CD8-positive, alpha-beta memory T cell (primary cell): ENCODE measurements around the gene CLCNKB. TPM values are rescaled to one million over a fixed set of nuclear protein-coding genes. Genes with fewer than 3 reads are reported as not detected.
A peak's percentile ranks its signal among the peaks of the same experiment; 100 is the strongest.

Source experiments
- CTCF ChIA-PET: fragments of 350-600 bp; sonication (Branson Sonifier 250); formaldehyde crosslinking; loops from one replicate; lab custom pipeline; 2021; ENCODE audit warnings: antibody characterized with exemption; lab: Charles Lee
- POLR2A ChIA-PET: fragments of 350-600 bp; sonication (Branson Sonifier 250); formaldehyde crosslinking; loops from one replicate; lab custom pipeline; 2021; ENCODE audit warnings: antibody characterized with exemption; lab: Charles Lee
- DNase-seq, 5 donors: peaks; one replicate each; pipeline versions ENCODE4 v3.0.0 to v3.0.0-alpha.2; 2020 to 2022; ENCODE audit warnings: mixed read lengths in 1 of 5
- H3K27ac ChIP-seq: one replicate; pipeline ENCODE4 v1.7.0; 2013; ENCODE audit warnings: low read depth, mild to moderate bottlenecking, low read length, moderate library complexity
- H3K27me3 ChIP-seq: 2 replicates; pipeline ENCODE4 v1.7.0; 2013; ENCODE audit warnings: low read length, mild to moderate bottlenecking; ENCODE audit not compliant: insufficient read depth, poor library complexity, severe bottlenecking
- H3K36me3 ChIP-seq: 2 replicates; pipeline ENCODE4 v1.7.0; 2013; ENCODE audit warnings: mild to moderate bottlenecking, low read length, moderate library complexity; ENCODE audit not compliant: insufficient read depth
- H3K4me1 ChIP-seq: 2 replicates; pipeline ENCODE4 v1.7.0; 2013; ENCODE audit warnings: mild to moderate bottlenecking, low read length, moderate library complexity; ENCODE audit not compliant: insufficient read depth
- H3K4me3 ChIP-seq: 2 replicates; pipeline ENCODE4 v1.7.0; 2013; ENCODE audit warnings: mild to moderate bottlenecking, low read length
- H3K9me3 ChIP-seq: 2 replicates; pipeline ENCODE4 v1.7.0; 2013; ENCODE audit warnings: mild to moderate bottlenecking, low read length
- H3K27ac Mint-ChIP-seq, 8 donors: one replicate each; pipeline ENCODE4 v1.8.0; 2020 to 2021; ENCODE audit warnings: mixed read lengths in 8 of 8, mild to moderate bottlenecking in 6 of 8, inconsistent platforms in 3 of 8, moderate library complexity in 3 of 8
- H3K27me3 Mint-ChIP-seq, 2 donors: one replicate each; pipeline ENCODE4 v1.8.0; 2020 to 2021; ENCODE audit warnings: mixed read lengths in 2 of 2, mild to moderate bottlenecking in 1 of 2, moderate library complexity in 1 of 2
- H3K36me3 Mint-ChIP-seq, 3 donors: one replicate each; pipeline ENCODE4 v1.8.0; 2020 to 2021; ENCODE audit warnings: mixed read lengths in 3 of 3, inconsistent platforms in 1 of 3, mild to moderate bottlenecking in 1 of 3
- H3K4me1 Mint-ChIP-seq, 3 donors: one replicate each; pipeline ENCODE4 v1.8.0; 2020 to 2021; ENCODE audit warnings: mixed read lengths in 3 of 3, inconsistent platforms in 1 of 3, mild to moderate bottlenecking in 1 of 3
- H3K4me3 Mint-ChIP-seq, 7 donors: one replicate each; pipeline ENCODE4 v1.8.0; 2020 to 2021; ENCODE audit warnings: mixed read lengths in 7 of 7, mild to moderate bottlenecking in 6 of 7, moderate library complexity in 4 of 7, inconsistent platforms in 2 of 7
- H3K9me3 Mint-ChIP-seq, 5 donors: one replicate each; pipeline ENCODE4 v1.8.0; 2020 to 2022; ENCODE audit warnings: mixed read lengths in 5 of 5, mild to moderate bottlenecking in 3 of 5, moderate library complexity in 2 of 5, inconsistent platforms in 1 of 5
- polyA plus RNA-seq: library from polyadenylated mRNA; unstranded; fragments of 300-500 nt; fragmentation: Illumina TruSeq; gene quantifications from one replicate; pipeline ENCODE4 v1.2.3, GENCODE V29; 2021
- total RNA-seq, 2 experiments: library from RNA; stranded (reverse); gene quantifications; one replicate each; pipeline ENCODE4 v1.2.3, GENCODE V29; 2021

CLCNKB gene
- total and polyA plus RNA-seq, 3 experiments from 2014 or later, result not detected

- Histone ChIP-seq H3K27ac (no peak overlapping the region), H3K4me3 (no peak overlapping the region), H3K9me3 (no peaks in the 10 kb centered on the region), H3K4me1 (peaks cover 13% of the 10 kb centered on the region), H3K36me3 (no peaks in the 10 kb centered on the region), H3K27me3 (peaks cover 11% of the 10 kb centered on the region)
- H3K4me3 Mint-ChIP-seq, result no peak overlapping the region
- ChIA-PET POLR2A (interaction anchor here (0.6 kb wide), 1 partner anchor 238 kb away, joined by 6 read pairs; no protein-coding TSS in a partner anchor), CTCF (interaction anchor here (1.1 to 1.5 kb wide), 2 partner anchors 13 to 120 kb away, joined by 3 read pairs; no protein-coding TSS in a partner anchor)
- H3K27me3 Mint-ChIP-seq, result peaks cover 6 to 12% of the 10 kb centered on the region in 2 donors
- no peak overlapping the region for H3K27ac Mint-ChIP-seq
- peaks cover 33 to 37% (median 33%) of the 10 kb centered on the region in 3 donors for H3K4me1 Mint-ChIP-seq
- no peaks in the 10 kb centered on the region for H3K36me3 Mint-ChIP-seq
- no peaks in the 10 kb centered on the region for H3K9me3 Mint-ChIP-seq
- DNase-seq, result no peak
Measured at GRCh38 chr1:16068356-16069270, 25.0 kb downstream of the CLCNKB start.

DNA sequence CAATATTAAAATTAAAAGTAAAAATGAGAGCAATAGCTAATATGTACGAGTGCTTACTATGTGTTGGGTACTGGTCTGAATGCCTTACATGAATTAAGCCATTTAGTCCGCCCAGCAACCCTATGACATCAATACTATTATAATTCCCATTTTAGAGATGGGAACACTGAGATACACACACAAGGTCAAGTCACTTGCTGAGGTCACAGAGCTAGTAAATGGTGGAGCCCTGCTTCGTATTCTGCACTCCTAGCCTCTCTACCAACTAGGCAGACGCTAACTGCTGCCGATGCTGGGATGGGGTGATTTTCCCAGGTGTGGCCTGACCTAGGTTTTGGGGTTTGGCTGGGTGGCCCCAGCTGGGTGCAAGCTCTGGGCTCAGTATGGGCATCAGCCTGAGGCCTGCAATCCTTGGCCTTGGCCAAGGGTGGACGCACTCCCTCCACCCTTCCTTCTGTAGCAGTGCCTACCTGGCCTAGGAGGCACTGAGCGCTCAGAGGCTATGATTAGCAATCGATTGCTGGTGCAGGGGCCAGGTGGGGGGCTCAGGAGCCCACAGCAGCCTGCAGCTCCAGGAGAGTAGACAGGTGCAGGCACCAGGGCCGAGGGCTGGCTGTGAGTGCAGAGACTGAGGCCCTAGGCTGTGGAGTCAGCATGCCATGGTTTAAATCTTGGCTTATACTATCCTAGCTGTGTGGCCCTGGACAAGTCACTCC, 27.2 kb downstream of the CLCNKB start:
- peaks cover 11 to 14% of the 10 kb centered on the region in 2 donors for H3K27me3 Mint-ChIP-seq
- no peaks in the 10 kb centered on the region for H3K9me3 Mint-ChIP-seq
- ChIA-PET POLR2A (no interaction called here), CTCF (interaction anchor here (1.2 to 2.1 kb wide), 4 partner anchors 8 to 118 kb away, joined by 3 to 20 read pairs (median 4); no protein-coding TSS in a partner anchor)
- Histone ChIP-seq H3K27ac (no peak overlapping the region), H3K9me3 (no peaks in the 10 kb centered on the region), H3K4me3 (no peak overlapping the region), H3K27me3 (peaks cover 18% of the 10 kb centered on the region), H3K4me1 (peaks cover 20% of the 10 kb centered on the region), H3K36me3 (no peaks in the 10 kb centered on the region)
- DNase-seq, result no peak
- H3K36me3 Mint-ChIP-seq, result no peaks in the 10 kb centered on the region
- H3K4me3 Mint-ChIP-seq, result peak overlapping the region in 1 of 7 donors; percentile 56
- H3K4me1 Mint-ChIP-seq, result peaks cover 27 to 29% (median 27%) of the 10 kb centered on the region in 3 donors
- no peak overlapping the region for H3K27ac Mint-ChIP-seq

- Histone ChIP-seq H3K36me3 (no peaks in the 10 kb centered on the region), H3K27me3 (peaks cover 18% of the 10 kb centered on the region), H3K4me3 (no peak overlapping the region), H3K27ac (no peak overlapping the region), H3K9me3 (no peaks in the 10 kb centered on the region), H3K4me1 (peaks cover 20% of the 10 kb centered on the region)
- Mint-ChIP-seq H3K36me3 (no peaks in the 10 kb centered on the region), H3K9me3 (no peaks in the 10 kb centered on the region), H3K4me1 (peaks cover 27 to 29% (median 27%) of the 10 kb centered on the region in 3 donors), H3K4me3 (peak overlapping the region in 1 of 7 donors; percentile 19), H3K27ac (no peak overlapping the region), H3K27me3 (peaks cover 11 to 14% of the 10 kb centered on the region in 2 donors)
- ChIA-PET CTCF (interaction anchor here (2.1 to 5.1 kb wide), 3 partner anchors 7 to 117 kb away, joined by 17 to 27 read pairs (median 20); no protein-coding TSS in a partner anchor), POLR2A (no interaction called here)
- DNase-seq, result no peak
Measured at GRCh38 chr1:16071614-16072013, 28.0 kb downstream of the CLCNKB start.

DNA sequence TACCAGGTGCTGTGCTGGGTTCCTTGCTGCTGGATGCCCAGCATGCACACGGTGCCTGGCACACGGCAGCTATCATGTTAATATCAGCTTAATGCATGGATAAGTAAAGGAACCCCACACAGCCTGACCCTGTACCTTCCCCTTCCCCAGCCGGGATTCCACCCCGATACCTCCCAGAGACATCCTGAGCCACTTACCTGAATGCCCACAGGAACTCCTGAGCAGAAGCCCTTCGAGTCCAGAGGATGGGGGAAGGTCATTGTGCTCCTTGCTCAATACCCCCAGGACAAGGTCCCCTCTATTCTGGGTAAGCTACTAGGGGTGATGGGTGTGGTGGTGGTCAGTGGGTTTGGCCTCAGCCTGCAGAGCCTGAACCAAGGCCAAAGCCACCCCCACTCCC, 28.5 kb downstream of the CLCNKB start:
- peaks cover 27 to 29% (median 27%) of the 10 kb centered on the region in 3 donors for H3K4me1 Mint-ChIP-seq
- CTCF ChIA-PET, result interaction anchor here (2.6 to 5.1 kb wide), 2 partner anchors 11 to 117 kb away, joined by 17 to 27 read pairs; no protein-coding TSS in a partner anchor
- Histone ChIP-seq H3K4me3 (no peak overlapping the region), H3K27me3 (peaks cover 18% of the 10 kb centered on the region), H3K27ac (no peak overlapping the region), H3K9me3 (no peaks in the 10 kb centered on the region), H3K4me1 (peaks cover 20% of the 10 kb centered on the region), H3K36me3 (no peaks in the 10 kb centered on the region)
- H3K4me3 Mint-ChIP-seq, result peak overlapping the region in 2 of 7 donors; percentile 19 to 20
- no peaks in the 10 kb centered on the region for H3K9me3 Mint-ChIP-seq
- H3K36me3 Mint-ChIP-seq, result no peaks in the 10 kb centered on the region
- H3K27me3 Mint-ChIP-seq, result peaks cover 11 to 14% of the 10 kb centered on the region in 2 donors
- no peak overlapping the region for H3K27ac Mint-ChIP-seq
- POLR2A ChIA-PET, result no interaction called here
- no peak for DNase-seq

GRCh38 chr1:16072616-16073484, 29.3 kb downstream of the CLCNKB start:
- Histone ChIP-seq H3K36me3 (no peaks in the 10 kb centered on the region), H3K9me3 (no peaks in the 10 kb centered on the region), H3K27me3 (peaks cover 18% of the 10 kb centered on the region), H3K4me3 (no peak overlapping the region), H3K4me1 (peaks cover 20% of the 10 kb centered on the region), H3K27ac (no peak overlapping the region)
- Mint-ChIP-seq H3K4me1 (peaks cover 29 to 30% (median 30%) of the 10 kb centered on the region in 3 donors), H3K27ac (no peak overlapping the region), H3K4me3 (peak overlapping the region in 2 of 7 donors; percentile 17 to 35), H3K36me3 (no peaks in the 10 kb centered on the region), H3K9me3 (no peaks in the 10 kb centered on the region), H3K27me3 (peaks cover 11 to 14% of the 10 kb centered on the region in 2 donors)
- POLR2A ChIA-PET, result no interaction called here
- CTCF ChIA-PET, result interaction anchor here (0.7 to 5.1 kb wide), 9 partner anchors 9 to 281 kb away, joined by 3 to 27 read pairs (median 4); partner anchors contain the start of gene CPLANE2
- no peak for DNase-seq

DNA sequence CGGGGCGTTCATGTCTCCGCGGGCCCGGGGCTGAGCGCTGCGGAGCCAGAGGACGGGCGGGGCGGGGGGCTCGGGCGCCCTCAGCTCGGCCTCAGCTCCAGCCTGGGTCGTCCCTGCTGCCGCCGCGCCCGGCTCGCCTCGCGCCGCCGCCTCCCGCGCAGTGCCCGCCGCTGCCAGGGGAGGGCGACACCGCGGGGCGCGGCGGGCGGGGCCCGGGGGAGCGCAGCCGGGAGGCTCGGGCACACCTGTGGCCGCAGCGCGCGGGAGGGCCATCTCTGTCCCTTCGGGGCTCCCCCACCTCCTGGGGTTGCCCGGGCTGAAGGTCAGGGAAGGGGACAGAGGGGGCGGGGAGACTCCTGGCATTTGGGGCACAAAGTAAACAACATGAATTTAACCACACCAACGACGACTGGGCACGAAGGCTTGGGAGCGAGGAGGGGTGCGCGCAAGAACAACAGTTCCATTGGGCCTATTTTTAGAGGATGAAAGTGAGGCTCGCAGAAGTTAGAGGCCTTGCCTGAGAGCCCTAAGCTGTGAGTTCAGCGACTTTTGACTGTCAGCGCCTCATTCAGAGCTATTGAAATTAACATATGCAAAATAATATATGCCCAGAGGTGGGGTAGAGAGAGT, 30.0 kb downstream of the CLCNKB start, which contains the start of gene FAM131C:
Gene FAM131C, minus strand, starts transcription at position 162 of the 630 bp plus-strand sequence. CDS start 209 bp downstream, outside the sequence.
- ChIA-PET POLR2A (interaction anchor here (1.1 kb wide), 1 partner anchor 116 kb away, joined by 3 read pairs; no protein-coding TSS in a partner anchor), CTCF (interaction anchor here (0.9 to 5.1 kb wide), 10 partner anchors 9 to 282 kb away, joined by 3 to 27 read pairs (median 6); partner anchors contain the start of gene CPLANE2)
- Histone ChIP-seq H3K27me3 (peaks cover 18% of the 10 kb centered on the region), H3K36me3 (no peaks in the 10 kb centered on the region), H3K4me1 (peaks cover 20% of the 10 kb centered on the region), H3K4me3 (peak within 1 kb of the TSS; percentile 50), H3K27ac (no peak within 1 kb of the TSS), H3K9me3 (no peaks in the 10 kb centered on the region)
- no peaks in the 10 kb centered on the region for H3K9me3 Mint-ChIP-seq
- H3K4me1 Mint-ChIP-seq, result peaks cover 29 to 30% (median 30%) of the 10 kb centered on the region in 3 donors
- peak in 4 of 5 donors; percentile 24 to 33 (median 28) for DNase-seq
- peaks cover 10 to 14% of the 10 kb centered on the region in 2 donors for H3K27me3 Mint-ChIP-seq
- peak within 1 kb of the TSS in 4 of 8 donors; percentile 43 to 79 (median 56) for H3K27ac Mint-ChIP-seq
- H3K36me3 Mint-ChIP-seq, result no peaks in the 10 kb centered on the region
- H3K4me3 Mint-ChIP-seq, result peak within 1 kb of the TSS; percentile 53 to 84 (median 82)
